KMS-11 (cell line): ENCODE data around the gene CROCC2.

Experiments
- H2AFZ ChIP-seq: fragments of 200-600 bp; sonication (generic); 2 replicates; pipeline ENCODE4 v1.6.1; 2016; ENCODE audit warnings: antibody characterized with exemption, mixed run types, low read depth
- H3K27ac ChIP-seq: fragments of 200-600 bp; sonication (generic); 2 replicates; pipeline ENCODE4 v1.6.1; 2016; ENCODE audit warnings: mild to moderate bottlenecking, mixed run types
- H3K27me3 ChIP-seq: fragments of 200-600 bp; sonication (generic); 2 replicates; pipeline ENCODE4 v1.6.1; 2017; ENCODE audit warnings: mild to moderate bottlenecking, low read depth, mixed run types, moderate library complexity; ENCODE audit not compliant: insufficient read depth
- H3K36me3 ChIP-seq: fragments of 200-600 bp; sonication (generic); 2 replicates; pipeline ENCODE4 v1.6.1; 2017; ENCODE audit warnings: mild to moderate bottlenecking, mixed run types; ENCODE audit not compliant: insufficient read depth
- H3K4me1 ChIP-seq: fragments of 200-600 bp; sonication (generic); 2 replicates; pipeline ENCODE4 v1.6.1; 2016; ENCODE audit warnings: mild to moderate bottlenecking, low read depth, mixed run types; ENCODE audit not compliant: poor library complexity, severe bottlenecking
- H3K4me2 ChIP-seq: fragments of 200-600 bp; sonication (generic); 2 replicates; pipeline ENCODE4 v1.7.0; 2016; ENCODE audit warnings: mild to moderate bottlenecking, mixed run types
- H3K4me3 ChIP-seq: fragments of 200-600 bp; sonication (generic); IDR thresholded peaks from 2 replicates; pipeline ENCODE4 v1.6.1; 2017; ENCODE audit warnings: low read depth, low read length, mixed read lengths; ENCODE audit not compliant: insufficient read depth
- H3K79me2 ChIP-seq: fragments of 200-600 bp; sonication (generic); 2 replicates; pipeline ENCODE4 v1.6.1; 2016; ENCODE audit warnings: low read depth, mixed run types; ENCODE audit not compliant: insufficient read depth
- H3K9ac ChIP-seq: fragments of 200-600 bp; sonication (generic); 2 replicates; pipeline ENCODE4 v1.6.1; 2016; ENCODE audit warnings: mild to moderate bottlenecking, mixed run types
- H4K20me1 ChIP-seq: fragments of 200-600 bp; sonication (generic); 2 replicates; pipeline ENCODE4 v1.6.1; 2016; ENCODE audit warnings: mild to moderate bottlenecking, mixed run types; ENCODE audit not compliant: insufficient read depth
- TF ChIP-seq, protein P1 (sequence below): fragments of 200-600 bp; sonication (generic); conservative IDR thresholded peaks from 2 replicates; pipeline ENCODE4 v1.6.1; 2017; ENCODE audit warnings: low read depth, mild to moderate bottlenecking, antibody characterized with exemption, low read length, moderate library complexity, mixed read lengths

CROCC2 gene

DNA sequence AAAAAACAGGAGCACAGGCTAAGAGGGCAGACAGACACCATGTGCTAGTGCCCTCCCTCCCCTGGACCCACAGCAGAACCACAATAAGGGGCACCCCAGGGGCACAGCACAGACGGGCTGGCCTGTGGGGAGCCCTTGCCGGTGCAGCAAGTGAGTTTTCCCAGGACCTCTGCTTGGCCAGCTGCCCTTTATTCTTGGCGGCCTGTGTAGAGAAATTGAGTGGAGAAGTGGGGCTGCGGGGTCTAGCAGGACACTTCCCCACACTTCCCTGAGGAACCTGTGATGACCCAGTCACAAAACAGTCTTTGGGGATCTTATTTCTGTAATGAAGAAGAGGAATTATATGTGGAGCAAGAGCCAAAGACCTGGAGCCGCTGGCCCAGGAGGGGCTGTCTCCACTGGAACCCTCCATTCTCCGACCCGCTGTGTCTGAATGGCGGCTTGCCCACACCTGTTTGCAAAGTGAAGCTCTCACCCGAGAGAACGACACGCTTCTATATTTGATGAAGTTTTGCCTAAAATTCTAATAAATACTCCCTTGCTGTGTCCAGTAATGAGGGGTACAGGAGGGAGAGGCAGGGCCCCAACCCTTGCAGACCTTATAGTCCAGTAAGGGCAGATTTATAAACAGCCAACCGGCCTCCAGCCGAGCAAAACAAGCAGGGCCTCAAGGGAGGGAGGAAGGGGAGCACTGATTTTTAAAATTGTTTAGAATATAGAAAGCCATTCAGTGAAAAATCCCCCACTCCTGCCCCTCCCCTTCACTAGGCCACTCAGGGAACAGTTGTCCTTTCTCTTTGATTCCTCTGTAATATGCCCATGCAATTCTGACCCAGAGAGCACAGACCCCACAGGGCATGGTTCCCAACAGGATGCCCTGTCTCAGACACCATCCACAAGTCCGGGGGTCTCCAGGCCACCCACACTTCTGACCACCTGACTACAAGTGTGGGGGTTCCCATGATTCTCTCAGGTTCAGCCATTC lies 47.6 kb downstream of the CROCC2 start:
- TF ChIP-seq, protein P1, sequence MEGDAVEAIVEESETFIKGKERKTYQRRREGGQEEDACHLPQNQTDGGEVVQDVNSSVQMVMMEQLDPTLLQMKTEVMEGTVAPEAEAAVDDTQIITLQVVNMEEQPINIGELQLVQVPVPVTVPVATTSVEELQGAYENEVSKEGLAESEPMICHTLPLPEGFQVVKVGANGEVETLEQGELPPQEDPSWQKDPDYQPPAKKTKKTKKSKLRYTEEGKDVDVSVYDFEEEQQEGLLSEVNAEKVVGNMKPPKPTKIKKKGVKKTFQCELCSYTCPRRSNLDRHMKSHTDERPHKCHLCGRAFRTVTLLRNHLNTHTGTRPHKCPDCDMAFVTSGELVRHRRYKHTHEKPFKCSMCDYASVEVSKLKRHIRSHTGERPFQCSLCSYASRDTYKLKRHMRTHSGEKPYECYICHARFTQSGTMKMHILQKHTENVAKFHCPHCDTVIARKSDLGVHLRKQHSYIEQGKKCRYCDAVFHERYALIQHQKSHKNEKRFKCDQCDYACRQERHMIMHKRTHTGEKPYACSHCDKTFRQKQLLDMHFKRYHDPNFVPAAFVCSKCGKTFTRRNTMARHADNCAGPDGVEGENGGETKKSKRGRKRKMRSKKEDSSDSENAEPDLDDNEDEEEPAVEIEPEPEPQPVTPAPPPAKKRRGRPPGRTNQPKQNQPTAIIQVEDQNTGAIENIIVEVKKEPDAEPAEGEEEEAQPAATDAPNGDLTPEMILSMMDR: no peak
- Histone ChIP-seq H3K4me1 (no peaks in the 10 kb centered on the region), H3K9ac (no peak overlapping the region), H3K79me2 (no peaks in the 10 kb centered on the region), H2AFZ (no peak overlapping the region), H3K27ac (no peak overlapping the region), H3K4me3 (no peak overlapping the region), H3K4me2 (no peak overlapping the region), H4K20me1 (no peaks in the 10 kb centered on the region), H3K27me3 (peaks cover 32% of the 10 kb centered on the region), H3K36me3 (no peaks in the 10 kb centered on the region)

DNA sequence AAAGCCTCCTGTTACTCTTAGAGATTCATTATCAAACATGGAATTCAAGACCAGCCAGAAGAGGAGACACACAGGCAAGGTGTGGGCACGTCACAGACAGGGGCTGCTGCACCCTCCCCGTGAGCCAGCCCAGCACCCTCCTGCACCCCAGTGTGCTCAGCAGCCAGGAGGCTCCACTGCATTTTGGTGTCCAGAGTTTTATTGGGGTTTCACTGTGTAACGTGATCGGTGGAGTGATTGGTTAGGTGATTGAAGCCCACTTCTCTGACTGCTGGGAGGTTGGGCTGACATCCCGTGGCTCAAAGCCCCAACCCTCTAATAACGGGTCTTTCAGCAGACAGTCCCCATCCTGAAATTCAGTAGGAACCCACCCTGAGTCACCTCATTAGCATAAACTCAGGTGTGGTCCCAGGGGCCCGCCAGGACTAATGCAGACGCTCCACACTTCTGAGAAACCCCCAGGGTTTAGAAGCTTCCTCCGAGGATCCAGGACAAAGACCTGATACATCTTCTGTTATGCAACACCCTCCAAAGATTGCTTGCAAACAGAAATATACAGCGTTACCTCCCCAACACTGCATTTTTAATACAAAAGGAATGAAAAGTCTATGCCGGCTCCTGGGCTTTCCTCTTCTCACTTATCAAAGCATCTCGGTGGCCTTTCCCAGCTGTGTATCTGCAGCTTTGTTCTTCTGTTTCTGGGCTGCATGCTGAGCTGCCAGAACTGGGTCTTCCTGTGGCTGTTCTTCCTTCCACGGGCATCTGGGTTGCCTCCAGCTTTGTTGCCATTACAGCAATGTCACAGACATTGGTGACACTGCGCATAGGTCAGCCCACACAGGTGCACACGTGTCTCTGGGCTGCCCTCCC lies 48.5 kb downstream of the CROCC2 start:
- Histone ChIP-seq H3K4me2 (no peak overlapping the region), H3K4me1 (no peaks in the 10 kb centered on the region), H3K79me2 (no peaks in the 10 kb centered on the region), H3K36me3 (no peaks in the 10 kb centered on the region), H3K9ac (no peak overlapping the region), H3K27ac (no peak overlapping the region), H4K20me1 (no peaks in the 10 kb centered on the region), H3K4me3 (no peak overlapping the region), H2AFZ (no peak overlapping the region), H3K27me3 (peaks cover 32% of the 10 kb centered on the region)
- TF ChIP-seq, protein P1: no peak

DNA sequence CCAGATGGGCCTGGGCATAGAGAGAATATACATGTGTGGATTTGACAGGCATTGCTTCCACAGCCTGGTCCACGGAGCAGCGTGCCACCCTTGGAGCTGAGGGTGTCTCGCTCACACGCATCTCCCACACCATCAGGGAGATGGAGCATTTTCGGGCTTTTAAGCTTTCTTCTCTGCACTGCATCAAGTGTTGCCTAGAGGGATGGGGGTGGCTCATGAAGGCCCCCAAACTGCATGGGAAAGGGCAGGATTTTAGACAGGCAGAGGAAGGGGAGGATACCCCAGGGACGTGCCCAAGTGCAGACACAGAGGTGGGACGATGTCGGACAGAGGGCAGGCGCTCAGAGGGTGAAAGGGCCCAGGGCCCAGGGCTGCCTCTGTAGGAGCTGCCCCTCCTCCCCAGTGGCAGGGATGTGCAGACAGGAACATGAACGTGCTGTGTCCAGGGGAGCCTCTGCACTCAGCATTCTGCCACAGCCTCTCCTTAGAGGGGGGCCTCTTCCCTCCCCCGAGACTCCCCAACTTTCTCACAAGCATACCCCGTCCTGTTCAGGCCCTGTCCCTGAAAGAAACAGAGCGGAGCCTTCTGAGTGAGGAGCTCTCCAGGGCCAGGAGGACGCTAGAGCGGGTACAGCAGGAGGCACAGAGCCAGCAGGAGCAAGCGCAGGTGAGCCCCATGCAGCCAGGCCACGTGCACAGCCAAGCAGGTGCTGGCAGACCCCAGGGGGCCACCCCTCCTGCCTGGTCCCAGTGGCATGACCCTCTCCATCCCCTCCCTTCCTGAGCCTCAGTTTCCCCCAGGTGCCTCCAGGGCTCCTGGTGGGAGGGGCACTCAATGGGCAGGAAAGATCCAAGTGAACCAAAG lies 49.4 kb downstream of the CROCC2 start:
- Histone ChIP-seq H4K20me1 (no peaks in the 10 kb centered on the region), H3K79me2 (no peaks in the 10 kb centered on the region), H3K4me1 (no peaks in the 10 kb centered on the region), H3K4me3 (no peak overlapping the region), H3K4me2 (no peak overlapping the region), H2AFZ (no peak overlapping the region), H3K27ac (no peak overlapping the region), H3K27me3 (peaks cover 32% of the 10 kb centered on the region), H3K36me3 (no peaks in the 10 kb centered on the region), H3K9ac (no peak overlapping the region)
- TF ChIP-seq, protein P1: no peak
